ENCODE results near the gene ARL16. TPM values are rescaled to one million over a fixed set of nuclear protein-coding genes. Genes with fewer than 3 reads are reported as not detected.
A peak's percentile ranks its signal among the peaks of the same experiment; 100 is the strongest.

ARL16 gene
- polyA plus RNA-seq (2011; rRNA removed) (43.8 and 45.2 TPM in 2 replicates), polyA plus RNA-seq (2017; fragmentation: RNase III; extraction: RNeasy Plus Mini Kit Qiagen cat#74134 plus additional on column Dnase treatment) (52.8 to 55.8 TPM (median 53.6 TPM) in 3 replicates), polyA minus RNA-seq (2011; rRNA and poly(A)+ RNA removed) (19.1 and 21.4 TPM in 2 replicates)
- polyA plus RNA-seq (2012; cell fraction: cytosol; rRNA removed) = 68.1 and 77.4 TPM in 2 replicates
- polyA plus RNA-seq (2012; cell fraction: nucleus; rRNA removed) = 63.3 and 65.0 TPM in 2 replicates

GRCh38 chr17:81683584-81684441 is at the start of gene ARL16, which contains the start of gene HGS:
ARL16 (minus strand) TSS chr17:81683797; CDS start chr17:81683753, 44 bp downstream.
HGS (plus strand) TSS chr17:81684011; CDS start chr17:81684067, 56 bp downstream.
- no peaks in the 10 kb centered on the region for H3K9me3 ChIP-seq
- peak; percentile 90 to 96 for ATAC-seq
- under 1% methylated on average over 83 of the region's 112 CpGs for WGBS (ENCODE audit: missing lambda C conversion rate)

More at GRCh38 chr17:81683584-81684441, at the start of gene ARL16, which contains the start of gene HGS:
- peak; percentile 81 for TF ChIP-seq PBX3 (IDR thresholded peaks at IDR 0.05)
- peak; percentile 89; the same call in 1 of the 2 replicates for TF ChIP-seq MAZ (IDR thresholded peaks at IDR 0.05; ENCODE audit: borderline replicate concordance, low read depth, low read length)
- TF ChIP-seq HOXB13 (CRISPR knock-in tag; IDR thresholded peaks at IDR 0.05; ENCODE audit: low read depth) = no peak
- TF ChIP-seq FOSL2 (IDR thresholded peaks at IDR 0.05) = no peak
- peak; percentile 81 for TF ChIP-seq FOSL2 (CRISPR knock-in tag; IDR thresholded peaks at IDR 0.05)
- peak; percentile 47 for TF ChIP-seq MAFK (IDR thresholded peaks at IDR 0.05; ENCODE audit: partially characterized antibody)
- TF ChIP-seq GATA3 (IDR thresholded peaks at IDR 0.05; ENCODE audit: borderline replicate concordance) = peak; percentile 2; the same call in 1 of the 2 replicates
- peak; percentile 68 for TF ChIP-seq CHD2 (IDR thresholded peaks at IDR 0.05; ENCODE audit: low read length, partially characterized antibody)
- peak; percentile 87 for TF ChIP-seq MAX (IDR thresholded peaks at IDR 0.05)
- 0 out of 2 replicates have a peak, but pooled peaks have one; percentile 62 for TF ChIP-seq TP53 (CRISPR knock-in tag; IDR thresholded peaks at IDR 0.05)
- TF ChIP-seq KDM1A (IDR thresholded peaks at IDR 0.05; ENCODE audit: low read depth) = no peak
- TF ChIP-seq REST (IDR thresholded peaks at IDR 0.05) = peak; percentile 31; the same call in 1 of the 2 replicates
- peak; percentile 65 to 84 for TF ChIP-seq JUN (IDR thresholded peaks at IDR 0.05)
- 0 out of 2 replicates have a peak, but pooled peaks have one; percentile 15 for TF ChIP-seq KDM5A (IDR thresholded peaks at IDR 0.05)
- peak; percentile 75 for TF ChIP-seq MYC (IDR thresholded peaks at IDR 0.05; ENCODE audit: borderline replicate concordance, low read length)
- peak; percentile 88 for TF ChIP-seq PHF8 (IDR thresholded peaks at IDR 0.05; ENCODE audit: borderline replicate concordance, low read depth)
- peak; percentile 62 for TF ChIP-seq POLR2A (IDR thresholded peaks at IDR 0.05; ENCODE audit: low read length)
- TF ChIP-seq HMGXB4 (CRISPR knock-in tag; IDR thresholded peaks at IDR 0.05; ENCODE audit: borderline replicate concordance) = no peak
- TF ChIP-seq BCL3 (IDR thresholded peaks at IDR 0.05) = peak; percentile 63; the same call in 2 of the 3 replicates
- no peak for TF ChIP-seq CBX8 (IDR thresholded peaks at IDR 0.05)
- no peak for TF ChIP-seq RNF2 (IDR thresholded peaks at IDR 0.05; ENCODE audit: borderline replicate concordance, low read depth)
- POLR2A ChIA-PET = interaction anchor here (0.8 to 3.8 kb wide), 15 partner anchors 8 to 339 kb away, joined by 3 to 42 read pairs (median 5); partner anchors contain the start of genes CCDC137, CENPX, MCRIP1 and MRPL12
- DNase-seq (ENCODE audit: low read depth in 1 of 2, low spot score in 1 of 2) (peak; percentile 100), FAIRE-seq (peak; percentile 98)
- H3K4me3 ChIP-seq = peak within 1 kb of the TSS; percentile 86
- H3K4me1 ChIP-seq = peaks cover 25% of the 10 kb centered on the region
- CTCF ChIA-PET = interaction anchor here (0.8 to 8.1 kb wide), 10 partner anchors 8 to 125 kb away, joined by 3 to 54 read pairs (median 7); partner anchors contain the start of gene MRPL12
- H3K27ac ChIP-seq = peak within 1 kb of the TSS; percentile 91 to 93
- peak within 1 kb of the TSS; percentile 96 for H3K4me2 ChIP-seq
